ENCODE data around the gene ACSM6.

GRCh38 chr10:95225136-95225535, 31.1 kb downstream of the ACSM6 start:
- TF ChIP-seq CTCF (IDR thresholded peaks at IDR 0.05; ENCODE audit: insufficient read depth, low read length) (no peak), POLR2AphosphoS5 (IDR thresholded peaks at IDR 0.05; ENCODE audit: low read depth) (no peak)

All from HL-60 (cell line).